ENCODE measurements around the gene IDI2.
"Not testable (repeated sequence)": the region's sequence is repeated elsewhere in the genome, so short reads cannot be mapped to it uniquely, and the experiment has no call there.

Gene IDI2

GRCh38 chr10:1022413-1022812 is 3.2 kb downstream of the IDI2 start:
- no peak for DNase-seq (ENCODE audit: low read depth)
- TF ChIP-seq CTCF (conservative IDR thresholded peaks at IDR 0.05; ENCODE audit: low read length) = no peak
- H3K4me3 ChIP-seq (ENCODE audit: low read length) = no peak overlapping the region

- no peak for DNase-seq (ENCODE audit: low read depth)
- H3K4me3 ChIP-seq (ENCODE audit: low read length) = no peak overlapping the region
- no peak for TF ChIP-seq CTCF (conservative IDR thresholded peaks at IDR 0.05; ENCODE audit: low read length)
Measured at GRCh38 chr10:1020958-1021357, 4.7 kb downstream of the IDI2 start.

GRCh38 chr10:1020460-1020859 is 5.2 kb downstream of the IDI2 start:
- DNase-seq (ENCODE audit: low read depth) = no peak
- no peak overlapping the region for H3K4me3 ChIP-seq (ENCODE audit: low read length)
- TF ChIP-seq CTCF (conservative IDR thresholded peaks at IDR 0.05; ENCODE audit: low read length) = no peak

- no peak for DNase-seq (ENCODE audit: low read depth)
- H3K4me3 ChIP-seq (ENCODE audit: low read length) = no peak overlapping the region
- no peak for TF ChIP-seq CTCF (conservative IDR thresholded peaks at IDR 0.05; ENCODE audit: low read length)
Measured at GRCh38 chr10:1019362-1019761, 6.3 kb downstream of the IDI2 start.

GRCh38 chr10:1015688-1016087 is 10.0 kb downstream of the IDI2 start:
- TF ChIP-seq CTCF (conservative IDR thresholded peaks at IDR 0.05; ENCODE audit: low read length) = no peak
- no peak overlapping the region for H3K4me3 ChIP-seq (ENCODE audit: low read length)
- no peak for DNase-seq (ENCODE audit: low read depth)

- DNase-seq (ENCODE audit: low read depth) = no peak
- TF ChIP-seq CTCF (conservative IDR thresholded peaks at IDR 0.05; ENCODE audit: low read length) = no peak
- H3K4me3 ChIP-seq (ENCODE audit: low read length) = no peak overlapping the region
Measured at GRCh38 chr10:1011696-1012095, 14.0 kb downstream of the IDI2 start.

GRCh38 chr10:1010703-1011102 is 15.0 kb downstream of the IDI2 start:
- no peak for DNase-seq (ENCODE audit: low read depth)
- no peak for TF ChIP-seq CTCF (conservative IDR thresholded peaks at IDR 0.05; ENCODE audit: low read length)
- H3K4me3 ChIP-seq (ENCODE audit: low read length) = no peak overlapping the region

GRCh38 chr10:1009947-1010346 is 15.7 kb downstream of the IDI2 start:
- not testable (repeated sequence) for H3K4me3 ChIP-seq (ENCODE audit: low read length); DNase-seq (ENCODE audit: low read depth)
